ENCODE results near the gene RPL15.

DNA sequence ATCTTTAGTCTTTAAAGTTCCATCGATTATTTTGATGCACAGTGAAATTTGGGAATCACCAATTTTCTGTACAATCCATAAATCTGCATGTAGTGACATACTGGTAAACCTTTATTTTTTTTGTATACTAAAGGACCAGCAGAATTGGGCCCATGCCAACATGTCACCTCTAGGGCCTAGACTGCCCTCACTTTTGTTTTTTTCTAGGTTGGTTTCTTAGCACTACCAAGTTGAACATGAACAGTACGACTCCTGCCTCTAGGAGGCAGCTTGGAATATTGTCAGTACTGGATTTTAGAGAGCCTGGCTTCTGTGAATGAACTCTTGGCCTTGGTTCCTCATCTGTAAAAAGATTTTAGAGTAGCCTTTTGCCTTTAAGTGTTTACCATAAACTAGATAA lies 32.5 kb upstream of the RPL15 start:
- TF ChIP-seq POLR2A (IDR thresholded peaks at IDR 0.05; ENCODE audit: low read depth): no peak
- no peak for TF ChIP-seq POLR2AphosphoS5 (IDR thresholded peaks at IDR 0.05)

Measured in esophagus muscularis mucosa (tissue), 2 donors.